GM23248 (cell line): ENCODE data around the gene GAMT.

Source experiments
- EZH2 ChIP-seq: fragments of 200-600 bp; sonication (generic); IDR thresholded peaks from 2 replicates; pipeline ENCODE4 v1.6.1; 2018; ENCODE audit warnings: antibody characterized with exemption, mild to moderate bottlenecking; ENCODE audit not compliant: insufficient read depth, poor library complexity, severe bottlenecking
- EZH2phosphoT487 ChIP-seq: fragments of 200-600 bp; sonication (generic); IDR thresholded peaks from 2 replicates; pipeline ENCODE4 v1.6.1; 2018; ENCODE audit warnings: antibody characterized with exemption, moderate library complexity, mild to moderate bottlenecking, low read depth; ENCODE audit not compliant: insufficient read depth

- TF ChIP-seq EZH2phosphoT487, result no peak
- TF ChIP-seq EZH2, result no peak
Measured at GRCh38 chr19:1435378-1435989, 34.1 kb upstream of the GAMT start.
